ENCODE data around the gene UBE2J2.

Gene UBE2J2

DNA sequence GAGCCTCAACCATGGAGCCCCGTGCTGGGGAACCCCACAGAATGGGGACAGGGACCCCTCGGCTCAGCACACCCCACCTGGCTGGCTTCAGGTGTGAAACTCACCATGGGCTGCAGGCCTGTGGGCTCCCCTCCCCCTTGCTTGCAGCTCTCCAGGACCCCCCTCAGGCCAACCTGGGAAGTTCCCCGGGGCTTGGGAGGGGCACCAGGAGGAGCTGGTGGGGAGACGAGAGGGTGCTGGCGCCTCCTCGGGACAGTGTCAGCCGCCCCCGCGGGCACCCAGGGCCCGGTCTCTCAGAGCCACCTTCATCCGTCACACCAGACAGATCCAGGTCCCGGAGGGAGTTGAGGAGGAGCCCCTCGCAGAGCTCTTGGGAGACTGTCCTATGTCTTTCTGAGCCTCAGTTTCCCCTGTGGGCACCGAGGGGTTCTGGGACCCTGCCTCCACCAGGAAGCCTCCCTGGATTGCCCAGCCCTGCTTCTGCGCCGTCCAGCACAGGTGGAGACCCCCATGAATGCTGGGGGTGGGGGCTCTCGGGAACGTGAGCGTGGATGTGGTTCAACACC is 66.6 kb downstream of the UBE2J2 start:
- FAIRE-seq = no peak

DNA sequence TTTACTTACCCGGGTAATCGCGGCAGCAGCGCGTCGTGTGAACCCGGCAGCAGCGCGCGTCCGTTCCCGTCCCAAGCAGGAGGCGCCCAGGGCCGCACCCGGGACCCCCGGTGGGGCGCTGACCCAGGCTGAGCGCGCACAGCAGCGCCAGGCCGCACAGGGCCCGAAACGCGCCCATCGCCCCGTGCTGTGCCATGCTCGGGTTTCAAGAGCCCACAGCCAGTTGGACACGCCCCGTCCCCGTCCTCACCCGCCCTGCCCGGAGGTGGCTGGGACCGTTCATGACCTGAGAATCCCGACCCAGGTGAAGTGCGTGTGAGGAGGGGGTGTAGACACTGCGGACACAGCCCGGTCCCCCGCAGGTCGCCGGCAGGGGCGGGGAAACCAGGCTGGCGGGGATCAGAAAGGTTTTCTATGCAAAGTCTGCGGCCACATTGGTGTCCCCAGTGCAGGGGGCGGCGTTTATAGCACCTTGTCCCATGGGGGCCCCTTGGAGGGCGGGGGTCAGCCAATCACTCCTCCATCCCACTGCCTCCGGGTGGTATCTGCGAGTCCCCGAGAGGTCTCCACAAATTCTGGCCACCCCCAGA is 67.2 kb downstream of the UBE2J2 start, which contains the start of gene TNFRSF18:
TSS of gene TNFRSF18 (minus strand) at position 217 of the 590 bp plus-strand sequence. CDS start at position 196, 21 bp downstream.
- no peak for FAIRE-seq

DNA sequence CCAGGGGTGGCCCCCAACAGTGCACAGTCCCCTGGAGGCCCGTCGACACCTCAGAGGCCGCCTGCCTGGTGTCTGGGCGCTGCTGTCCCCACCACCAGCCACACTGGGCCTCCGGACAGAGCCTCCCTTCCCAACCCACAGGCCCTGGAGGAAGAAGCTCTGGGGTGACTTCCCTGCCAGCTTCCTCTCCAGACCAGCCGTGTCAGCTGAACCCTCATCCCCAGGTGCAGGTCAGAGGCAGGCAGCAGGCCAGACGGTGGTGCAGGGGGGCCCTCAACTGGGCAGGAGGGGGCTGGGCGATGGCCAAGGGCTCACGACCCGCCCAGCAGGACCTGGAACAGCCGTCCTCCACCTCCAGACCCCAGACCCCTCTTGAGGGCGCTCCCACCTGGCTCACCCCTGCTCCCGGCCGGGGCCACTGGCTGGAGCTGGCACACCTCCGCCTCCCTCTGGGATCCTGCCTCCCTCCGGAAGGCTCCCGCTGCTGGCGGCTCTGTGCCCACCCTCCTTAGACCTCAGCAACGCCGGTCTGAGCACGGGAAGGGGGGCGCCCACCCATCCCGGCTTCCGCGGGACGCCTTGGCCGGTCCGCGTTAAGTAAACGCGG is 67.8 kb downstream of the UBE2J2 start:
- FAIRE-seq = no peak

DNA sequence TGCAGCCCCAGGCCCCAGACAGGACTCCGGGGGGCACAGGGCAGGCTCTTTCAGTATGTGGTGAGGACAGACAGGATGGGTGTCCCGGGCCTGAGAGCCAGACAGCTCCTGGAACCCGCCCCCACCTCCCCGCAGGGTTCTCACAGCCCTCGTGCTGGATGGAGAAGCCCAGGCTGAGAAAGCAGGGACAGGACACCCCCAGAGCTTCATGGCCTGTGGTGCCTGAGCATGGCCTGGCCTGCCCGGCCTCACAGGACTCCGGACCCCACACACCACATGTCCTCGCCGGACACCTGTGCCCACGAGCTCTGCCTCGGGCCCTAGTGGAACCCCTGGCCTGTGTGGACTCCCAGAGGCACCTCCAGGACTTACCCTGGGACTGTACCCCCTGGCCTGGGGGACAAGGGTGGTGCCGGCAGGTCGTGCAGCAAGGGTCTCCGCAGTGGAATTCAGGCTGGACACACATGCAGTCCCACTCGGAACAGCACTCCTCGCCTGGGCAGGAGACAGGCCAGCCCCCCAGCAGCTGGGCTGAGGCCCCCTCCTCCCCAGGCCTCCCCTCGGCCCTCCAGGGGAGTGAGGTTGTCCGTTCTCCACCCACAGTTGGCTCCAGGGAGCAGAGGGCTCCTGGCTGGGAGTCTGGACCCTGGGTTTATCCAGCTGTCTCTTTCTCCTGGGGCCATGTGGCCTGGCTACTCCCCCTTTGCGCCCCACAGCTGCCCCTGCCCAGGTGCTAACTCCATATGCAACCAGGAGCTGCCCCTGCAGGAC is 68.5 kb downstream of the UBE2J2 start:
- no peak for FAIRE-seq

DNA sequence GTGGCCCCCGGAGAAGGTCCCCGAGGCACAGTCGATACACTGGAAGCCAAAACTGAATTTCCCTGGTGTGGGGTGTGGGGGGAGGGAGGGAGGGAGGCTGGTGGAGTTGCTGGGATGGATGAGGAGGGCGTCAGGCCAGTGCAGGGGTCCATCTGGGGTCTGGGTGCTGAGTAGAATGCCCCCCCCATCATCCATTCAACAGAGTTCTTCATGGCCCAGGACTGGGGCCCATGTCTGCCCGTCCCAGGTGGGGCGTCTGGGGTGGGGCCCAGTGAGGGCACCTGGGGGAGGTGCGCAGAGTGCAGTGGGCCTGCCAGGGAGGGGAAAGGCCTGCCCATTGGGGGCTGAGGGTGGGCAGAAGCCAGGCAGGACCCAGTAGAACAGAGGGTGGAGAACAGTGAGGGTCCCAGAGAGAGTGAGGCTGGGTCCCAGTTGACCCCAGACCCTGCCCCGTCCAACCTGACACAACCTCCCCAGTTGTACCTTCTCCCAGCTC is 69.2 kb downstream of the UBE2J2 start:
- no peak for FAIRE-seq
